Endothelial cell of umbilical vein (primary cell): ENCODE measurements around the gene ZBTB7C.

ENCODE experiments used
- CTCF ChIP-seq, 2 donors: IDR thresholded peaks; 1 replicate in 1 of 2; 2 replicates in 1 of 2; pipeline ENCODE4 v1.5.1; 2011; ENCODE audit warnings: low read length in 2 of 2, mild to moderate bottlenecking in 2 of 2, moderate library complexity in 2 of 2, control low read depth in 1 of 2, inconsistent platforms in 1 of 2, low read depth in 1 of 2; ENCODE audit not compliant: insufficient read depth in 1 of 2; ENCODE audit errors: extremely low read depth in 1 of 2
- MAX ChIP-seq: IDR thresholded peaks from 2 replicates; pipeline ENCODE4 v1.6.1; 2011; ENCODE audit not compliant: insufficient read depth, insufficient read length
- POLR2A ChIP-seq: IDR thresholded peaks from 2 replicates; pipeline ENCODE4 v1.6.1; 2012; ENCODE audit warnings: low read depth, mild to moderate bottlenecking, control low read depth, low read length

- TF ChIP-seq POLR2A (no peak), CTCF (IDR thresholded peaks at IDR 0.05; ENCODE audit: extremely low read depth in 1 of 2, insufficient read depth in 1 of 2, low read depth in 1 of 2, low read length in 2 of 2) (no peak), MAX (no peak)
Observed at GRCh38 chr18:48302736-48303135, 106.4 kb downstream of the ZBTB7C start.
